Heart left ventricle (tissue), 16 donors: ENCODE measurements around the gene MAP3K3. TPM values are rescaled to one million over a fixed set of nuclear protein-coding genes. Genes with fewer than 3 reads are reported as not detected.
A peak's percentile ranks its signal among the peaks of the same experiment; 100 is the strongest.

Source experiments
- ATAC-seq, 4 donors: fragments of 200-7000 bp; cut with Tn5 transposase; one replicate each; pipeline ENCODE4 v1.9.1; 2020 to 2022; ENCODE audit warnings: moderate library complexity in 4 of 4, mild to moderate bottlenecking in 3 of 4, moderate number of reproducible peaks in 1 of 4
- DNase-seq, 5 donors: peaks; one replicate each; pipeline ENCODE4 v3.0.0-alpha.2; 2020
- H3K27ac ChIP-seq, 12 donors: fragments of 200-600 bp; sonication (generic) in 4 of 12; one replicate each; pipeline versions ENCODE4 v1.5.0 to v1.8.0; 2016 to 2022; ENCODE audit warnings: mild to moderate bottlenecking in 2 of 12
- H3K27me3 ChIP-seq, 9 donors: fragments of 200-600 bp; sonication (generic) in 2 of 9; one replicate each; pipeline versions ENCODE4 v1.5.1 to v1.8.0; 2016 to 2022; ENCODE audit warnings: mild to moderate bottlenecking in 3 of 9
- H3K36me3 ChIP-seq, 9 donors: fragments of 200-600 bp; sonication (generic) in 2 of 9; one replicate each; pipeline versions ENCODE4 v1.5.0 to v1.8.0; 2018 to 2022; ENCODE audit warnings: mild to moderate bottlenecking in 2 of 9
- H3K4me1 ChIP-seq, 12 donors: fragments of 200-600 bp; sonication (generic) in 4 of 12; one replicate each; pipeline versions ENCODE4 v1.5.0 to v1.8.0; 2016 to 2022; ENCODE audit warnings: mild to moderate bottlenecking in 3 of 12
- H3K4me3 ChIP-seq, 12 donors: fragments of 200-600 bp; sonication (generic) in 4 of 12; one replicate each; pipeline versions ENCODE4 v1.5.0 to v1.8.0; 2017 to 2022; ENCODE audit warnings: mild to moderate bottlenecking in 9 of 12, moderate library complexity in 4 of 12
- H3K9me3 ChIP-seq, 12 donors: fragments of 200-600 bp; sonication (generic) in 4 of 12; one replicate each; pipeline versions ENCODE4 v1.5.0 to v1.8.0; 2016 to 2022; ENCODE audit warnings: mild to moderate bottlenecking in 1 of 12
- CTCF ChIP-seq, 12 donors: fragments of 200-600 bp; sonication (generic) in 4 of 12; IDR thresholded peaks; one replicate each; pipeline versions ENCODE4 v1.5.0 to v1.8.0; 2018 to 2022; ENCODE audit warnings: antibody characterized with exemption in 12 of 12, mild to moderate bottlenecking in 5 of 12
- POLR2A ChIP-seq, 2 donors: fragments of 450-650 bp; IDR thresholded peaks; one replicate each; pipeline ENCODE4 v1.6.1; 2017; ENCODE audit warnings: antibody characterized with exemption in 2 of 2, mild to moderate bottlenecking in 2 of 2, moderate library complexity in 2 of 2
- WGBS, 4 donors: extraction: QIAGEN DNeasy Blood & Tissue Kit in 2 of 4; methylation state at CpG; one replicate each; pipeline versions ENCODE4 v1.1.5 to v1.1.7; 2013 to 2018; 5-methylcytosine and 5-hydroxymethylcytosine counted together
- intact Hi-C, 10 donors: fragments of 100-400 bp; cut with DNase I; formaldehyde crosslinking; loops; one replicate each; pipeline versions ENCODE4 v1.11.1 to v1.14.2; 2022
- polyA plus RNA-seq, 2 donors: library from polyadenylated mRNA; stranded (reverse); fragments of 200-250 nt; gene quantifications; one replicate each; pipeline ENCODE4 v1.2.3, GENCODE V29; 2013
- total RNA-seq, 9 donors: library from RNA; depleted of rRNA in 2 of 9; stranded (reverse); fragments of >200 nt in 2 of 9; fragmentation: NEBNext Ultra II Directional in 3 of 9; extraction: Animal tissue kit (Norgen Biotek cat#: 25700) in 3 of 9; gene quantifications; one replicate each; pipeline versions ENCODE4 v1.1.0 to v1.2.4, GENCODE V29; 2016 to 2023
- donor health status: ischemic (EF 13 %, LVEDD 7.1; RV severe dilation, severe dysfunction).
- donor health status: healthy with polysubstance abuse.
- donor health status: DM: no; HTN: yes; CAD: no.
- donor health status: DM: no; HTN: no; CAD: no.
- donor health status: ischemic (EF 25% LVEDD 6.9; RV normal size, moderate dysfunction).
- donor health status: ischemic (EF 25% LVEDD 5.7; RV mildly dilated, moderate dysfunction).
- donor health status: healthy.
- donor health status: DM: yes; HTN: yes; CAD: no.
- donor health status: ischemic (EF 35%, LVEDD 5.7; RV mildly dilated, moderate dysfunction).
- donor health status: nonischemic (EF 11% LVEDD 7.7; RV severe dilation, severe dysfunction).
- donor health status: DM: yes; HTN: yes; CAD: no.
- donor health status: PGD.
- donor health status: ischemic (EF 29% LVEDD 5.4; RV normal size, mild dysfunction).
- donor health status: nonischemic (EF 23%, LVEDD 6.1; RV moderate dilation, normal function).

MAP3K3 gene
- total and polyA plus RNA-seq, 11 donors: 20.5 to 102 (median 58.0) TPM

- no peaks in the 10 kb centered on the region for H3K9me3 ChIP-seq
- intact Hi-C loops: loop anchor here in 5 of 10 donors (2.0 to 10.0 kb wide), 6 partner anchors 41 to 78 kb away; partner anchors contain the start of genes MAP3K3 (in 2 of the 5) and STRADA (in 2 of the 5)
- no peak for TF ChIP-seq CTCF (IDR thresholded peaks at IDR 0.05)
- TF ChIP-seq POLR2A (IDR thresholded peaks at IDR 0.05): no peak
- H3K27me3 ChIP-seq: no peaks in the 10 kb centered on the region
- peak; percentile 61 to 88 (median 70) for DNase-seq
- H3K36me3 ChIP-seq: peaks cover 0 to 40% (median 29%) of the 10 kb centered on the region in 9 donors
- H3K4me1 ChIP-seq: peaks cover 0 to 60% (median 22%) of the 10 kb centered on the region in 12 donors
- H3K4me3 ChIP-seq: peak within 1 kb of the TSS; percentile 38 to 76 (median 63)
- WGBS, 4 donors: 1% methylated on average over 19 to 133 of the region's 133 CpGs
- H3K27ac ChIP-seq: peak within 1 kb of the TSS; percentile 45 to 96 (median 72)
- peak in 2 of 4 donors; percentile 2 to 7 for ATAC-seq
Observed at GRCh38 chr17:63699638-63700527, 77.7 kb downstream of the MAP3K3 start, which contains the start of gene LIMD2. Gene LIMD2, minus strand, starts transcription at chr17:63700125. Its CDS starts 827 bp downstream, at chr17:63699298.

- Histone ChIP-seq H3K27ac (peak overlapping the region; percentile 39 to 96 (median 72)), H3K4me3 (peak overlapping the region in 11 of 12 donors; percentile 38 to 76 (median 63)), H3K9me3 (no peaks in the 10 kb centered on the region), H3K4me1 (peaks cover 0 to 51% (median 22%) of the 10 kb centered on the region in 12 donors), H3K27me3 (no peaks in the 10 kb centered on the region), H3K36me3 (peaks cover 0 to 40% (median 29%) of the 10 kb centered on the region in 9 donors)
- ATAC-seq (peak; percentile 27 to 68 (median 64)), DNase-seq (peak; percentile 77 to 89 (median 81))
- TF ChIP-seq CTCF (IDR thresholded peaks at IDR 0.05): peak in 5 of 12 donors; percentile 9 to 46 (median 27)
- TF ChIP-seq POLR2A (IDR thresholded peaks at IDR 0.05): no peak
- intact Hi-C loops: loop anchor here in 4 of 10 donors (1.0 to 5.0 kb wide), 4 partner anchors 25 to 78 kb away; partner anchors contain the start of genes STRADA (in 2 of the 4) and MAP3K3 (in 1 of the 4)
- WGBS, 4 donors: 3 to 11% (median 4%) methylated on average over 12 to 88 of the region's 88 CpGs
Observed at GRCh38 chr17:63700528-63701455, 78.6 kb downstream of the MAP3K3 start.

GRCh38 chr17:63701456-63701820, 79.2 kb downstream of the MAP3K3 start:
- H3K4me1 ChIP-seq: peaks cover 0 to 52% (median 22%) of the 10 kb centered on the region in 12 donors
- H3K27me3 ChIP-seq: no peaks in the 10 kb centered on the region
- H3K4me3 ChIP-seq: peak overlapping the region in 11 of 12 donors; percentile 18 to 76 (median 63)
- ATAC-seq (no peak), DNase-seq (no peak)
- H3K9me3 ChIP-seq: no peaks in the 10 kb centered on the region
- H3K27ac ChIP-seq: peak overlapping the region; percentile 39 to 96 (median 72)
- peaks cover 0 to 42% (median 36%) of the 10 kb centered on the region in 9 donors for H3K36me3 ChIP-seq
- intact Hi-C loops: loop anchor here in 4 of 10 donors (1.0 to 5.0 kb wide), 4 partner anchors 26 to 79 kb away; partner anchors contain the start of genes STRADA (in 2 of the 4) and MAP3K3 (in 1 of the 4)
- TF ChIP-seq CTCF (IDR thresholded peaks at IDR 0.05) (no peak), POLR2A (IDR thresholded peaks at IDR 0.05) (no peak)
- WGBS, 4 donors: 61 to 74% (median 68%) methylated on average over 10 of the region's 10 CpGs
